K562 (cell line): ENCODE data around the gene SEPTIN12. TPM values are rescaled to one million over a fixed set of nuclear protein-coding genes. Genes with fewer than 3 reads are reported as not detected.

Experiments used
- ATAC-seq: fragments of 200-7000 bp; cut with Tn5 transposase; 3 replicates; pipeline ENCODE4 v1.9.1; 2020; ENCODE audit warnings: moderate library complexity
- BruUV-seq: library from RNA; stranded (reverse); fragments of 400-500 nt; replicated peaks from 2 replicates; lab custom pipeline; 2021; lab: Mats Ljungman, UMichigan
- CTCF ChIA-PET: fragments of 300-600 bp; formaldehyde crosslinking; extraction: SDS; loops from one replicate; lab custom pipeline; 2021; ENCODE audit warnings: low intra/inter-chr PET ratio; lab: Yijun Ruan, JAX
- POLR2A ChIA-PET: fragments of 300-600, 350-650 bp; sonication (Branson Sonifier 250); formaldehyde crosslinking; extraction: SDS; loops from one replicate; lab custom pipeline; 2021; ENCODE audit warnings: antibody characterized with exemption, inconsistent platforms; lab: Yijun Ruan, JAX
- DNase-seq, 4 experiments: peaks; one replicate each; pipeline versions ENCODE4 v3.0.0 to v3.0.0-alpha.2; 2011 to 2018; ENCODE audit warnings: low spot score in 3 of 4, mixed read lengths in 3 of 4; ENCODE audit errors: extremely low read depth in 1 of 4
- FAIRE-seq: peaks from 2 replicates; lab custom pipeline; 2011; peaks lifted over from hg19 to GRCh38; lab: Jason Lieb, UNC
- H2AFZ ChIP-seq: 2 replicates; pipeline ENCODE4 v1.6.0; 2011; ENCODE audit warnings: low read depth, low read length, control low read depth, inconsistent platforms
- H3K27ac ChIP-seq: fragments of 200-600 bp; 3 replicates; pipeline ENCODE4 v1.8.0; 2011; ENCODE audit warnings: low read depth, mild to moderate bottlenecking, control low read depth, inconsistent platforms, low read length, moderate library complexity, mixed read lengths; ENCODE audit errors: extremely low read depth
- H3K27me3 ChIP-seq, 2 experiments: fragments of 300-600 bp in 1 of 2; 2 replicates in 1 of 2; 3 replicates in 1 of 2; pipeline versions ENCODE4 v1.6.0 to v1.8.0; 2011; ENCODE audit warnings: inconsistent platforms in 2 of 2, low read length in 2 of 2, mild to moderate bottlenecking in 1 of 2, mixed read lengths in 1 of 2, moderate library complexity in 1 of 2; ENCODE audit not compliant: control insufficient read depth in 2 of 2, insufficient read depth in 2 of 2
- H3K36me3 ChIP-seq: fragments of 300-600 bp; 3 replicates; pipeline ENCODE4 v1.8.0; 2011; ENCODE audit warnings: mild to moderate bottlenecking, low read length, inconsistent platforms; ENCODE audit not compliant: control insufficient read depth, insufficient read depth
- H3K4me1 ChIP-seq, 2 experiments: fragments of 200-600 bp in 1 of 2; replicated peaks in 1 of 2; 2 replicates in 1 of 2; 3 replicates in 1 of 2; pipeline versions ENCODE4 v1.5.1 to v1.8.0; 2011; ENCODE audit warnings: inconsistent platforms in 2 of 2, low read length in 2 of 2, mild to moderate bottlenecking in 1 of 2, mixed read lengths in 1 of 2, moderate library complexity in 1 of 2; ENCODE audit not compliant: control insufficient read depth in 2 of 2, insufficient read depth in 2 of 2
- H3K4me2 ChIP-seq: 2 replicates; pipeline ENCODE4 v1.6.1; 2011; ENCODE audit warnings: low read length, control low read depth, inconsistent platforms, mixed read lengths; ENCODE audit not compliant: insufficient read depth
- H3K4me3 ChIP-seq: fragments of 200-600 bp; sonication (generic), shearing (Covaris generic); 2 replicates; pipeline ENCODE4 v1.5.1; 2016; ENCODE audit warnings: control low read depth, inconsistent platforms
- H3K79me2 ChIP-seq: fragments of 200-600 bp; 3 replicates; pipeline ENCODE4 v1.8.0; 2011; ENCODE audit warnings: low read length, inconsistent platforms; ENCODE audit not compliant: control insufficient read depth, insufficient read depth
- H3K9ac ChIP-seq, 2 experiments: 2 replicates each; pipeline versions ENCODE4 v1.6.0 to v1.6.1; 2011; ENCODE audit warnings: low read depth in 2 of 2, low read length in 2 of 2, control low read depth in 1 of 2, inconsistent platforms in 1 of 2, mild to moderate bottlenecking in 1 of 2, mixed read lengths in 1 of 2; ENCODE audit not compliant: insufficient read depth in 1 of 2
- H3K9me1 ChIP-seq: one replicate; pipeline ENCODE4 v1.6.0; 2011; ENCODE audit warnings: inconsistent platforms, mild to moderate bottlenecking, low read length, moderate library complexity; ENCODE audit not compliant: control insufficient read depth, insufficient read depth
- H3K9me3 ChIP-seq: replicated peaks from 2 replicates; pipeline ENCODE4 v1.5.1; 2011; ENCODE audit warnings: low read depth, low read length, inconsistent platforms; ENCODE audit not compliant: control insufficient read depth, insufficient read depth
- H4K20me1 ChIP-seq: replicated peaks from 2 replicates; pipeline ENCODE4 v1.6.1; 2011; ENCODE audit warnings: low read length, inconsistent platforms, mixed read lengths; ENCODE audit not compliant: control insufficient read depth, insufficient read depth
- BRF2 ChIP-seq: IDR thresholded peaks from 3 replicates; pipeline ENCODE4 v1.6.1; 2011; ENCODE audit warnings: borderline replicate concordance, mild to moderate bottlenecking; ENCODE audit not compliant: insufficient read length, insufficient read depth
- ELK3 ChIP-seq: fragments of 450-650 bp; formaldehyde crosslinking; IDR thresholded peaks from 2 replicates; pipeline ENCODE4 v1.4.0; 2020; ENCODE audit warnings: mild to moderate bottlenecking
- HDAC2 ChIP-seq: fragments of 450-650 bp; IDR thresholded peaks from 2 replicates; pipeline ENCODE4 v1.6.1; 2016; ENCODE audit warnings: mild to moderate bottlenecking
- HMG20A ChIP-seq: fragments of 450-650 bp; formaldehyde crosslinking; conservative IDR thresholded peaks from 2 replicates; pipeline ENCODE4 v1.4.0; 2020; ENCODE audit warnings: mild to moderate bottlenecking, mixed read lengths
- KLF13 ChIP-seq: fragments of 450-650 bp; IDR thresholded peaks from 2 replicates; pipeline ENCODE4 v1.6.1; 2016; ENCODE audit warnings: missing genetic modification characterization, low read depth, mild to moderate bottlenecking, missing compliant biosample characterization, moderate library complexity, borderline replicate concordance
- MEF2D ChIP-seq: conservative IDR thresholded peaks from 2 replicates; pipeline ENCODE4 v1.6.1; 2016; ENCODE audit warnings: low read depth, missing genetic modification characterization, missing compliant biosample characterization
- RBFOX2 ChIP-seq: fragments of 200-400 bp; formaldehyde crosslinking; IDR thresholded peaks from 2 replicates; pipeline ENCODE4 v1.6.1; 2017; ENCODE audit warnings: low read depth, mild to moderate bottlenecking, low read length, moderate library complexity
- RHOXF2B ChIP-seq: fragments of 250-450 bp; sonication (Bioruptor Pico); conservative IDR thresholded peaks from 2 replicates; pipeline ENCODE4 v1.5.1; 2021
- SREBF1 ChIP-seq: fragments of 150-350 bp; IDR thresholded peaks from 2 replicates; pipeline ENCODE4 v1.6.1; 2014; ENCODE audit warnings: antibody characterized with exemption, low read depth, low read length, borderline replicate concordance
- ZNF263 ChIP-seq: sonication (generic); formaldehyde crosslinking; IDR thresholded peaks from 2 replicates; pipeline ENCODE4 v1.8.0; 2022; ENCODE audit warnings: mild to moderate bottlenecking, missing genetic modification reagents, borderline replicate concordance
- ZNF354B ChIP-seq: fragments of 250-450 bp; sonication (Bioruptor Pico); IDR thresholded peaks from 2 replicates; pipeline ENCODE4 v1.4.0; 2020
- WGBS: fragments of 100-300 bp; shearing (Covaris generic); methylation state at CpG from one replicate; pipeline ENCODE4 v1.1.6; 2016; ENCODE audit warnings: low coverage, mixed read lengths; ENCODE audit not compliant: insufficient coverage; ENCODE audit errors: missing lambda C conversion rate; 5-methylcytosine and 5-hydroxymethylcytosine counted together
- in situ Hi-C: fragments of 300-500 bp; cut with MboI; formaldehyde crosslinking; loops from 4 replicates; pipeline ENCODE4 v1.15.0; 2018; ENCODE audit warnings: inconsistent platforms, mixed read lengths
- intact Hi-C: fragments of 100-400 bp; cut with micrococcal nuclease; formaldehyde crosslinking; loops from 2 replicates; pipeline ENCODE4 v1.14.2; 2022
- polyA plus RNA-seq, 8 experiments: library from polyadenylated mRNA; depleted of rRNA in 4 of 8; stranded (reverse) in 5 of 8; unstranded in 3 of 8; fragments of >200 nt; fragmentation: Nextera tagmentation in 2 of 8; fragmentation: Illumina TruSeq in 1 of 8; extraction: Ambion mirVana in 2 of 8; extraction: Trizol in 1 of 8; gene quantifications; 2 replicates each; pipeline versions ENCODE4 v1.2.1 to v1.2.3, GENCODE V29; 2011 to 2014; ENCODE audit warnings: inconsistent platforms in 1 of 8, missing spikeins in 1 of 8
- total RNA-seq, 7 experiments: library from RNA; depleted of rRNA in 6 of 7; stranded (reverse); fragments of >200 nt in 6 of 7; fragmentation: Illumina TruSeq in 2 of 7; extraction: Trizol in 2 of 7; gene quantifications; 2 replicates each; pipeline versions ENCODE4 v1.2.1 to v1.2.3, GENCODE V29; 2011 to 2021; ENCODE audit warnings: low replicate concordance in 1 of 7
- TF ChIP-seq, protein P1 (sequence below): sonication (generic); formaldehyde crosslinking; IDR thresholded peaks from 2 replicates; pipeline ENCODE4 v1.4.0; 2020; ENCODE audit warnings: mild to moderate bottlenecking, missing genetic modification reagents

The SEPTIN12 gene
- total and polyA plus RNA-seq, 9 of the 15 experiments (the other 6 are each of a cell fraction or from before 2014, with no cell fraction given): not detected

- CTCF ChIA-PET: interaction anchor here (0.7 kb wide), 1 partner anchor 193 kb away, joined by 3 read pairs; no protein-coding TSS in a partner anchor
- no peaks in the 10 kb centered on the region for H4K20me1 ChIP-seq
These were observed 24.4 kb downstream of the SEPTIN12 start for GRCh38 chr16:4763791-4764190.

More at GRCh38 chr16:4763791-4764190, 24.4 kb downstream of the SEPTIN12 start:
- intact Hi-C loops: no loop called here
- Histone ChIP-seq H2AFZ (no peak overlapping the region), H3K27ac (no peak overlapping the region), H3K79me2 (peaks cover 21% of the 10 kb centered on the region), H3K9me3 (no peaks in the 10 kb centered on the region), H3K4me3 (no peak overlapping the region), H3K4me1 (peaks cover 14 to 44% of the 10 kb centered on the region in 2 experiments), H3K9me1 (no peaks in the 10 kb centered on the region), H3K27me3 (no peaks in the 10 kb centered on the region), H3K9ac (peak overlapping the region in 1 of 2 experiments; percentile 55; a peak in 1 of 4 replicates), H3K4me2 (no peak overlapping the region), H3K36me3 (peaks cover 57% of the 10 kb centered on the region; the same call in 2 of the 3 replicates)
- in situ Hi-C loops: no loop called here
- FAIRE-seq (no peak), DNase-seq (no peak), ATAC-seq (no peak)
- POLR2A ChIA-PET: no interaction called here
- no TSS peak for BruUV-seq
- WGBS: 93% methylated on average over 7 of the region's 7 CpGs
- TF ChIP-seq MEF2D: no peak
- TF ChIP-seq RHOXF2B (CRISPR knock-in tag): no peak
- TF ChIP-seq KLF13: no peak
- no peak for TF ChIP-seq ELK3
- TF ChIP-seq HDAC2: no peak
- TF ChIP-seq SREBF1: no peak
- TF ChIP-seq RBFOX2: no peak
- no peak for TF ChIP-seq BRF2
- no peak for TF ChIP-seq HMG20A
- no peak for TF ChIP-seq ZNF263
- TF ChIP-seq ZNF354B (CRISPR knock-in tag): no peak
- TF ChIP-seq, protein P1, sequence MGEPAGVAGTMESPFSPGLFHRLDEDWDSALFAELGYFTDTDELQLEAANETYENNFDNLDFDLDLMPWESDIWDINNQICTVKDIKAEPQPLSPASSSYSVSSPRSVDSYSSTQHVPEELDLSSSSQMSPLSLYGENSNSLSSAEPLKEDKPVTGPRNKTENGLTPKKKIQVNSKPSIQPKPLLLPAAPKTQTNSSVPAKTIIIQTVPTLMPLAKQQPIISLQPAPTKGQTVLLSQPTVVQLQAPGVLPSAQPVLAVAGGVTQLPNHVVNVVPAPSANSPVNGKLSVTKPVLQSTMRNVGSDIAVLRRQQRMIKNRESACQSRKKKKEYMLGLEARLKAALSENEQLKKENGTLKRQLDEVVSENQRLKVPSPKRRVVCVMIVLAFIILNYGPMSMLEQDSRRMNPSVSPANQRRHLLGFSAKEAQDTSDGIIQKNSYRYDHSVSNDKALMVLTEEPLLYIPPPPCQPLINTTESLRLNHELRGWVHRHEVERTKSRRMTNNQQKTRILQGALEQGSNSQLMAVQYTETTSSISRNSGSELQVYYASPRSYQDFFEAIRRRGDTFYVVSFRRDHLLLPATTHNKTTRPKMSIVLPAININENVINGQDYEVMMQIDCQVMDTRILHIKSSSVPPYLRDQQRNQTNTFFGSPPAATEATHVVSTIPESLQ (CRISPR knock-in tag): no peak
